A549 (cell line): ENCODE measurements around the gene MEIKIN. TPM values are rescaled to one million over a fixed set of nuclear protein-coding genes. Genes with fewer than 3 reads are reported as not detected.

Experiments used
- ATAC-seq, 2 experiments: fragments of 200-7000 bp in 1 of 2; fragments of >200 bp in 1 of 2; cut with Nextera tagmentation in 1 of 2; cut with Tn5 transposase in 1 of 2; 3 replicates each; pipeline versions ENCODE4 v1.8.0 to v1.9.1; 2018 to 2020; ENCODE audit warnings: mild to moderate bottlenecking in 1 of 2, moderate library complexity in 1 of 2
- CTCF ChIA-PET: fragments of 300-600 bp; sonication (Branson Sonifier 250); formaldehyde crosslinking; extraction: SDS; loops from one replicate; lab custom pipeline; 2021; ENCODE audit warnings: antibody characterized with exemption, inconsistent platforms; lab: Yijun Ruan, JAX
- POLR2A ChIA-PET: fragments of 350-600 bp; formaldehyde crosslinking; extraction: SDS; loops from one replicate; lab custom pipeline; 2021; ENCODE audit warnings: antibody characterized with exemption, inconsistent platforms; lab: Yijun Ruan, JAX
- DNase-seq, 2 experiments: peaks; one replicate each; pipeline versions ENCODE4 v3.0.0 to v3.0.0-alpha.2; 2011 to 2016; ENCODE audit warnings: low read depth in 1 of 2, low spot score in 1 of 2
- FAIRE-seq: peaks from 2 replicates; lab custom pipeline; 2011; peaks lifted over from hg19 to GRCh38; lab: Jason Lieb, UNC
- H3K27ac ChIP-seq, 2 experiments: fragments of >200 bp; sonication (Bioruptor Twin); formaldehyde crosslinking; 3 replicates each; pipeline ENCODE4 v1.5.1; 2016 to 2017
- H3K4me1 ChIP-seq: fragments of >200 bp; sonication (Bioruptor Twin); formaldehyde crosslinking; 3 replicates; pipeline ENCODE4 v1.6.1; 2016
- H3K4me2 ChIP-seq: fragments of >200 bp; sonication (Bioruptor Twin); formaldehyde crosslinking; 3 replicates; pipeline ENCODE4 v1.6.1; 2016
- H3K4me3 ChIP-seq: fragments of >200 bp; sonication (Bioruptor Twin); formaldehyde crosslinking; 3 replicates; pipeline ENCODE4 v1.5.1; 2016
- H3K9me3 ChIP-seq: fragments of >200 bp; sonication (Bioruptor Twin); formaldehyde crosslinking; 3 replicates; pipeline ENCODE4 v1.6.1; 2016
- BCL3 ChIP-seq: fragments of >200 bp; sonication (Bioruptor Twin); formaldehyde crosslinking; IDR thresholded peaks from 3 replicates; pipeline ENCODE4 v1.6.1; 2016
- BHLHE40 ChIP-seq: IDR thresholded peaks from 2 replicates; pipeline ENCODE4 v1.6.1; 2012; ENCODE audit warnings: low read depth, low read length, inconsistent platforms
- CEBPB ChIP-seq, 2 experiments: fragments of >200 bp in 1 of 2; sonication (Bioruptor Twin) in 1 of 2; formaldehyde crosslinking in 1 of 2; IDR thresholded peaks; 2 replicates each; pipeline ENCODE4 v1.6.1; 2012 to 2016
- CTCF ChIP-seq: fragments of >200 bp; sonication (Bioruptor Twin); formaldehyde crosslinking; IDR thresholded peaks from 3 replicates; pipeline ENCODE4 v1.5.1; 2016
- EHF ChIP-seq: fragments of 250-450 bp; sonication (Bioruptor Pico); IDR thresholded peaks from 2 replicates; pipeline ENCODE4 v1.5.0; 2020; ENCODE audit warnings: mild to moderate bottlenecking
- EHMT2 ChIP-seq: fragments of 200-600 bp; sonication (generic); IDR thresholded peaks from 2 replicates; pipeline ENCODE4 v1.6.1; 2016; ENCODE audit warnings: antibody characterized with exemption, low read depth, mild to moderate bottlenecking, moderate library complexity
- ESRRA ChIP-seq: fragments of 150-350 bp; IDR thresholded peaks from 2 replicates; pipeline ENCODE4 v1.6.1; 2014; ENCODE audit warnings: mild to moderate bottlenecking, low read length, borderline replicate concordance
- FOSB ChIP-seq: fragments of 250-450 bp; sonication (Bioruptor Pico); IDR thresholded peaks from 2 replicates; pipeline ENCODE4 v1.5.0; 2020; ENCODE audit warnings: mild to moderate bottlenecking, moderate library complexity
- FOSL2 ChIP-seq, 2 experiments: fragments of 450-650 bp in 1 of 2; fragments of >200 bp in 1 of 2; sonication (Bioruptor Twin) in 1 of 2; formaldehyde crosslinking; IDR thresholded peaks; 2 replicates each; pipeline versions ENCODE4 v1.5.0 to v1.6.1; 2016 to 2020; ENCODE audit warnings: mild to moderate bottlenecking in 1 of 2, moderate library complexity in 1 of 2
- FOXS1 ChIP-seq: fragments of 250-450 bp; sonication (Bioruptor Pico); IDR thresholded peaks from 2 replicates; pipeline ENCODE4 v1.5.0; 2020; ENCODE audit warnings: mild to moderate bottlenecking, moderate library complexity
- HES2 ChIP-seq: fragments of >200 bp; sonication (Bioruptor Twin); formaldehyde crosslinking; IDR thresholded peaks from 2 replicates; pipeline ENCODE4 v1.6.1; 2016
- MAFK ChIP-seq: fragments of 450-650 bp; IDR thresholded peaks from 2 replicates; pipeline ENCODE4 v1.6.1; 2014; ENCODE audit not compliant: partially characterized antibody
- MAZ ChIP-seq: fragments of 150-350 bp; IDR thresholded peaks from 2 replicates; pipeline ENCODE4 v1.6.1; 2014; ENCODE audit warnings: antibody characterized with exemption, low read depth, low read length, borderline replicate concordance
- NFE2L2 ChIP-seq: fragments of 150-350 bp; conservative IDR thresholded peaks from 2 replicates; pipeline ENCODE4 v1.6.1; 2014; ENCODE audit warnings: low read length
- NPAS2 ChIP-seq: fragments of 250-450 bp; sonication (Bioruptor Pico); IDR thresholded peaks from 2 replicates; pipeline ENCODE4 v1.8.0; 2022; ENCODE audit warnings: mild to moderate bottlenecking, moderate library complexity, borderline replicate concordance
- POLR2AphosphoS2 ChIP-seq: conservative IDR thresholded peaks from 2 replicates; pipeline ENCODE4 v1.6.1; 2012; ENCODE audit warnings: low read length, improper control_type of control experiment, inconsistent platforms
- RCOR1 ChIP-seq: fragments of 150-350 bp; IDR thresholded peaks from 2 replicates; pipeline ENCODE4 v1.6.1; 2014; ENCODE audit warnings: antibody characterized with exemption, low read length, low read depth
- RNF2 ChIP-seq: fragments of 200-600 bp; sonication (generic); IDR thresholded peaks from 2 replicates; pipeline ENCODE4 v1.6.1; 2016; ENCODE audit warnings: low read depth, mild to moderate bottlenecking, antibody characterized with exemption, moderate library complexity, borderline replicate concordance
- SMC3 ChIP-seq: fragments of >200 bp; sonication (Bioruptor Twin); formaldehyde crosslinking; IDR thresholded peaks from 3 replicates; pipeline ENCODE4 v1.6.1; 2018; ENCODE audit warnings: inconsistent platforms
- SREBF2 ChIP-seq: fragments of 450-650 bp; IDR thresholded peaks from 2 replicates; pipeline ENCODE4 v1.6.1; 2014; ENCODE audit warnings: mild to moderate bottlenecking, moderate library complexity
- TFCP2L1 ChIP-seq: fragments of 250-450 bp; sonication (Bioruptor Pico); IDR thresholded peaks from 2 replicates; pipeline ENCODE4 v1.5.0; 2021; ENCODE audit warnings: mild to moderate bottlenecking
- USF2 ChIP-seq: fragments of 450-650 bp; IDR thresholded peaks from 2 replicates; pipeline ENCODE4 v1.6.1; 2014; ENCODE audit warnings: antibody characterized with exemption
- ZC3H11A ChIP-seq: fragments of 450-650 bp; IDR thresholded peaks from 2 replicates; pipeline ENCODE4 v1.6.1; 2014; ENCODE audit warnings: antibody characterized with exemption, mild to moderate bottlenecking
- ZNF302 ChIP-seq: fragments of 250-450 bp; sonication (Bioruptor Pico); IDR thresholded peaks from 2 replicates; pipeline ENCODE4 v1.9.0; 2021; ENCODE audit warnings: inconsistent platforms, mild to moderate bottlenecking, moderate library complexity
- WGBS: methylation state at CpG from one replicate; pipeline ENCODE4 v1.1.6; 2017; ENCODE audit errors: missing lambda C conversion rate; 5-methylcytosine and 5-hydroxymethylcytosine counted together
- polyA plus RNA-seq, 4 experiments: library from polyadenylated mRNA; depleted of rRNA in 3 of 4; stranded (reverse); fragments of >200 nt; fragmentation: RNase III in 1 of 4; extraction: RNeasy Plus Mini Kit Qiagen cat#74134 plus additional on column Dnase treatment in 1 of 4; gene quantifications; 2 replicates in 3 of 4; 3 replicates in 1 of 4; pipeline ENCODE4 v1.2.3, GENCODE V29; 2011 to 2017

MEIKIN gene
- polyA plus RNA-seq, 2 of the 4 experiments (the other 2 are of a cell fraction), result not detected

GRCh38 chr5:131786036-131786435, 159.4 kb downstream of the MEIKIN start:
- ATAC-seq, result no peak
- no peak for FAIRE-seq
- Histone ChIP-seq H3K4me2 (no peak overlapping the region), H3K4me3 (no peak overlapping the region), H3K4me1 (no peaks in the 10 kb centered on the region)
- no peak for DNase-seq
- POLR2A ChIA-PET, result no interaction called here
- TF ChIP-seq NFE2L2 (no peak), ESRRA (no peak), FOSB (CRISPR knock-in tag) (no peak), RCOR1 (no peak), RNF2 (no peak), POLR2AphosphoS2 (no peak)
- TF ChIP-seq, all 56 proteins: peak for 0
- H3K27ac ChIP-seq, result no peak overlapping the region
- CTCF ChIA-PET, result interaction anchor here (1.8 kb wide), 1 partner anchor 196 kb away, joined by 4 read pairs; no protein-coding TSS in a partner anchor
- H3K9me3 ChIP-seq, result no peaks in the 10 kb centered on the region
- 92% methylated on average over 1 of the region's 1 CpG for WGBS

GRCh38 chr5:131783874-131784273, 161.6 kb downstream of the MEIKIN start:
- 90% methylated on average over 1 of the region's 1 CpG for WGBS
- no peak for FAIRE-seq
- no peak for ATAC-seq
- ChIA-PET POLR2A (no interaction called here), CTCF (interaction anchor here (0.6 to 0.9 kb wide), 2 partner anchors 16 to 23 kb away, joined by 3 read pairs; no protein-coding TSS in a partner anchor)
- H3K9me3 ChIP-seq, result no peaks in the 10 kb centered on the region
- DNase-seq, result no peak
- no peak overlapping the region for H3K4me3 ChIP-seq
- H3K4me1 ChIP-seq, result no peaks in the 10 kb centered on the region
- TF ChIP-seq EHF (no peak), FOXS1 (CRISPR knock-in tag) (no peak), NPAS2 (no peak), ZC3H11A (no peak), BCL3 (no peak), SMC3 (no peak), FOSL2 (IDR thresholded peaks at IDR 0.05) (no peak), FOSL2 (CRISPR knock-in tag; IDR thresholded peaks at IDR 0.05) (no peak), ZNF302 (CRISPR knock-in tag) (no peak), CTCF (no peak), EHMT2 (no peak), USF2 (no peak), SREBF2 (no peak), MAZ (no peak), BHLHE40 (no peak), CEBPB (IDR thresholded peaks at IDR 0.05) (no peak), TFCP2L1 (CRISPR knock-in tag) (no peak), MAFK (no peak), FOSB (CRISPR knock-in tag) (no peak), HES2 (no peak)
- no peak overlapping the region for H3K27ac ChIP-seq
- no peak overlapping the region for H3K4me2 ChIP-seq
